Liver (tissue), 9 donors: Measurements from ENCODE around the gene TEX14. TPM values are rescaled to one million over a fixed set of nuclear protein-coding genes. Genes with fewer than 3 reads are reported as not detected.

ENCODE experiments used
- DNase-seq: peaks from one replicate; pipeline ENCODE4 v3.0.0-alpha.2; 2017; ENCODE audit warnings: low spot score
- H3K27ac ChIP-seq, 2 donors: one replicate each; pipeline ENCODE4 v1.7.0; 2013; ENCODE audit warnings: inconsistent platforms in 2 of 2, low read length in 2 of 2, control low read depth in 1 of 2, low read depth in 1 of 2, mild to moderate bottlenecking in 1 of 2
- H3K27me3 ChIP-seq, 4 donors: one replicate each; pipeline versions ENCODE4 v1.6.1 to v1.7.0; 2013; ENCODE audit warnings: low read length in 3 of 4, inconsistent platforms in 1 of 4, mild to moderate bottlenecking in 1 of 4, moderate library complexity in 1 of 4; ENCODE audit not compliant: control insufficient read depth in 4 of 4, insufficient read depth in 4 of 4
- H3K36me3 ChIP-seq, 4 donors: one replicate each; pipeline versions ENCODE4 v1.6.1 to v1.7.0; 2013; ENCODE audit warnings: low read length in 3 of 4, mild to moderate bottlenecking in 3 of 4, low read depth in 1 of 4, moderate library complexity in 1 of 4; ENCODE audit not compliant: control insufficient read depth in 4 of 4, insufficient read depth in 3 of 4
- H3K4me1 ChIP-seq, 4 donors: one replicate each; pipeline versions ENCODE4 v1.6.1 to v1.7.0; 2013; ENCODE audit warnings: low read length in 3 of 4, mild to moderate bottlenecking in 3 of 4, moderate library complexity in 1 of 4; ENCODE audit not compliant: control insufficient read depth in 4 of 4, insufficient read depth in 4 of 4
- H3K4me3 ChIP-seq, 3 donors: one replicate each; pipeline versions ENCODE4 v1.6.1 to v1.7.0; 2013; ENCODE audit warnings: low read length in 3 of 3, control low read depth in 1 of 3, low read depth in 1 of 3, mild to moderate bottlenecking in 1 of 3
- H3K9ac ChIP-seq, 2 donors: one replicate each; pipeline ENCODE4 v1.7.0; 2013; ENCODE audit warnings: low read length in 2 of 2, mild to moderate bottlenecking in 2 of 2, moderate library complexity in 2 of 2, control low read depth in 1 of 2, low read depth in 1 of 2
- H3K9me3 ChIP-seq, 4 donors: one replicate each; pipeline versions ENCODE4 v1.6.1 to v1.7.0; 2013; ENCODE audit warnings: low read length in 3 of 4; ENCODE audit not compliant: control insufficient read depth in 4 of 4
- EGR1 ChIP-seq, 2 donors: IDR thresholded peaks; 2 replicates each; pipeline ENCODE4 v1.6.1; 2016 to 2018; ENCODE audit warnings: antibody characterized with exemption in 2 of 2, low read depth in 2 of 2
- FOXA1 ChIP-seq: IDR thresholded peaks from 2 replicates; pipeline ENCODE4 v1.6.1; 2016; ENCODE audit warnings: antibody characterized with exemption
- GABPA ChIP-seq, 2 donors: IDR thresholded peaks in 1 of 2; conservative IDR thresholded peaks in 1 of 2; 2 replicates each; pipeline ENCODE4 v1.6.1; 2016; ENCODE audit warnings: antibody characterized with exemption in 2 of 2, mild to moderate bottlenecking in 1 of 2, moderate library complexity in 1 of 2
- HNF4A ChIP-seq, 2 donors: conservative IDR thresholded peaks; 2 replicates each; pipeline ENCODE4 v1.6.1; 2016; ENCODE audit warnings: antibody characterized with exemption in 2 of 2, mild to moderate bottlenecking in 2 of 2
- NR2F2 ChIP-seq: IDR thresholded peaks from 2 replicates; pipeline ENCODE4 v1.6.1; 2016; ENCODE audit warnings: antibody characterized with exemption
- RAD21 ChIP-seq, 2 donors: IDR thresholded peaks; 2 replicates each; pipeline ENCODE4 v1.6.1; 2016; ENCODE audit warnings: antibody characterized with exemption in 2 of 2, mild to moderate bottlenecking in 2 of 2
- RXRA ChIP-seq, 2 donors: IDR thresholded peaks; 2 replicates each; pipeline ENCODE4 v1.6.1; 2017 to 2018; ENCODE audit warnings: antibody characterized with exemption in 2 of 2, mild to moderate bottlenecking in 1 of 2
- SP1 ChIP-seq: IDR thresholded peaks from 2 replicates; pipeline ENCODE4 v1.6.1; 2018; ENCODE audit warnings: antibody characterized with exemption, mild to moderate bottlenecking
- TAF1 ChIP-seq: conservative IDR thresholded peaks from 2 replicates; pipeline ENCODE4 v1.6.1; 2016; ENCODE audit warnings: antibody characterized with exemption, mild to moderate bottlenecking
- ZBTB33 ChIP-seq: IDR thresholded peaks from 2 replicates; pipeline ENCODE4 v1.6.1; 2016; ENCODE audit warnings: antibody characterized with exemption
- WGBS: extraction: QIAGEN DNeasy Blood & Tissue Kit; methylation state at CpG from one replicate; pipeline ENCODE4 v1.1.7; 2013; 5-methylcytosine and 5-hydroxymethylcytosine counted together
- polyA plus RNA-seq, 2 donors: library from polyadenylated mRNA; stranded (reverse) in 1 of 2; unstranded in 1 of 2; fragments of 200-250 nt in 1 of 2; fragments of >200 nt in 1 of 2; fragmentation: Nextera tagmentation in 1 of 2; extraction: Ambion mirVana in 1 of 2; gene quantifications; one replicate each; pipeline versions ENCODE4 v1.2.1 to v1.2.3, GENCODE V29; 2013 to 2015
- total RNA-seq, 2 donors: library from RNA; depleted of rRNA; stranded (reverse); fragments of >200 nt; gene quantifications; one replicate each; pipeline ENCODE4 v1.2.3, GENCODE V29; 2014
- TF ChIP-seq, protein P1 (sequence below): IDR thresholded peaks from 2 replicates; pipeline ENCODE4 v1.6.1; 2016; ENCODE audit warnings: antibody characterized with exemption
- TF ChIP-seq, protein P2 (sequence below): IDR thresholded peaks from 2 replicates; pipeline ENCODE4 v1.6.1; 2016; ENCODE audit warnings: antibody characterized with exemption
- TF ChIP-seq, protein P3 (sequence below): fragments of 150-350 bp; IDR thresholded peaks from 2 replicates; pipeline ENCODE4 v1.5.1; 2017; ENCODE audit warnings: improper control_type of control experiment, low read depth, low read length; ENCODE audit not compliant: missing input control
- TF ChIP-seq, protein P4 (sequence below): IDR thresholded peaks from 2 replicates; pipeline ENCODE4 v1.6.1; 2016; ENCODE audit warnings: antibody characterized with exemption, mild to moderate bottlenecking
- donor health status: healthy.
- donor health status: healthy.
- donor health status: healthy.
- donor health status: healthy.
- donor health status: healthy.

The TEX14 gene
- total and polyA plus RNA-seq, 4 donors, result 0.01 to 0.17 (median 0.13) TPM

- TF ChIP-seq TAF1, result no peak
- TF ChIP-seq GABPA (IDR thresholded peaks at IDR 0.05 in 1 of 2, conservative IDR thresholded peaks at IDR 0.05 in 1 of 2), result no peak
- TF ChIP-seq RXRA (IDR thresholded peaks at IDR 0.05), result no peak
Measured at GRCh38 chr17:58568044-58568799, 123.6 kb downstream of the TEX14 start (continued).

- DNase-seq, result no peak
- 82% methylated on average over 8 of the region's 8 CpGs for WGBS
- no peaks in the 10 kb centered on the region for H3K9me3 ChIP-seq
- no peak overlapping the region for H3K4me3 ChIP-seq
- H3K36me3 ChIP-seq, result no peaks in the 10 kb centered on the region
- TF ChIP-seq NR2F2 (no peak), SP1 (no peak), HNF4A (conservative IDR thresholded peaks at IDR 0.05) (no peak), TAF1 (no peak), RXRA (IDR thresholded peaks at IDR 0.05) (no peak), ZBTB33 (no peak), RAD21 (IDR thresholded peaks at IDR 0.05) (no peak), GABPA (IDR thresholded peaks at IDR 0.05 in 1 of 2, conservative IDR thresholded peaks at IDR 0.05 in 1 of 2) (no peak), FOXA1 (no peak)
- TF ChIP-seq, protein P1, sequence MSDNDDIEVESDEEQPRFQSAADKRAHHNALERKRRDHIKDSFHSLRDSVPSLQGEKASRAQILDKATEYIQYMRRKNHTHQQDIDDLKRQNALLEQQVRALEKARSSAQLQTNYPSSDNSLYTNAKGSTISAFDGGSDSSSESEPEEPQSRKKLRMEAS, result no peak
- TF ChIP-seq, protein P2, sequence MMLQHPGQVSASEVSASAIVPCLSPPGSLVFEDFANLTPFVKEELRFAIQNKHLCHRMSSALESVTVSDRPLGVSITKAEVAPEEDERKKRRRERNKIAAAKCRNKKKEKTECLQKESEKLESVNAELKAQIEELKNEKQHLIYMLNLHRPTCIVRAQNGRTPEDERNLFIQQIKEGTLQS, result no peak
- TF ChIP-seq, protein P3, sequence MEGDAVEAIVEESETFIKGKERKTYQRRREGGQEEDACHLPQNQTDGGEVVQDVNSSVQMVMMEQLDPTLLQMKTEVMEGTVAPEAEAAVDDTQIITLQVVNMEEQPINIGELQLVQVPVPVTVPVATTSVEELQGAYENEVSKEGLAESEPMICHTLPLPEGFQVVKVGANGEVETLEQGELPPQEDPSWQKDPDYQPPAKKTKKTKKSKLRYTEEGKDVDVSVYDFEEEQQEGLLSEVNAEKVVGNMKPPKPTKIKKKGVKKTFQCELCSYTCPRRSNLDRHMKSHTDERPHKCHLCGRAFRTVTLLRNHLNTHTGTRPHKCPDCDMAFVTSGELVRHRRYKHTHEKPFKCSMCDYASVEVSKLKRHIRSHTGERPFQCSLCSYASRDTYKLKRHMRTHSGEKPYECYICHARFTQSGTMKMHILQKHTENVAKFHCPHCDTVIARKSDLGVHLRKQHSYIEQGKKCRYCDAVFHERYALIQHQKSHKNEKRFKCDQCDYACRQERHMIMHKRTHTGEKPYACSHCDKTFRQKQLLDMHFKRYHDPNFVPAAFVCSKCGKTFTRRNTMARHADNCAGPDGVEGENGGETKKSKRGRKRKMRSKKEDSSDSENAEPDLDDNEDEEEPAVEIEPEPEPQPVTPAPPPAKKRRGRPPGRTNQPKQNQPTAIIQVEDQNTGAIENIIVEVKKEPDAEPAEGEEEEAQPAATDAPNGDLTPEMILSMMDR, result no peak
- no peaks in the 10 kb centered on the region for H3K27me3 ChIP-seq
- H3K27ac ChIP-seq, result no peak overlapping the region
- no peaks in the 10 kb centered on the region for H3K4me1 ChIP-seq
- H3K9ac ChIP-seq, result no peak overlapping the region
Measured at GRCh38 chr17:58565389-58566311, 126.2 kb downstream of the TEX14 start.

DNA sequence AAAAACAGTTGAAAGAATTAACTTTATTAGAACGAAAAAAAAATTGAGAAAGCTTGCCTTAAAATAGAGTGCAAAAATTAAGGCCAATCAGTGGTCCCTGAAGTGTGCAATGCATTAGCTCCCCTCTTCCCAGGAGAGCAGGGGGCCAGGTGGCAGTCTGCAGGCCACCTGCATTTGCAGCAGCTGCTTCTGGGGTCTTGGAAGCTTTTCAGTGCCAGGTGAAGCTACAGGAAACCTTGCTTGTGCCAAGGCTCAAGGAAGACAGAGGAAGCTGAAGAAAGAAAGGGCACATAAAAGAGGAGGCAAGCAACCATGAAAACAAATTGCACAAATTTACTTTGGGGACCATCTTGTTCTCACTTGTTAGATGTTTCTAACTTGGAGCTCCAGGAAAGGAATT lies 126.9 kb downstream of the TEX14 start:
- WGBS, result 81% methylated on average over 1 of the region's 1 CpG
- no peak overlapping the region for H3K9ac ChIP-seq
- no peaks in the 10 kb centered on the region for H3K27me3 ChIP-seq
- no peak for DNase-seq
- no peak overlapping the region for H3K27ac ChIP-seq
- H3K4me3 ChIP-seq, result no peak overlapping the region
- no peaks in the 10 kb centered on the region for H3K36me3 ChIP-seq
- no peaks in the 10 kb centered on the region for H3K9me3 ChIP-seq
- H3K4me1 ChIP-seq, result no peaks in the 10 kb centered on the region
- TF ChIP-seq EGR1 (IDR thresholded peaks at IDR 0.05; ENCODE audit: low read depth in 2 of 2), result no peak
- TF ChIP-seq, protein P4, sequence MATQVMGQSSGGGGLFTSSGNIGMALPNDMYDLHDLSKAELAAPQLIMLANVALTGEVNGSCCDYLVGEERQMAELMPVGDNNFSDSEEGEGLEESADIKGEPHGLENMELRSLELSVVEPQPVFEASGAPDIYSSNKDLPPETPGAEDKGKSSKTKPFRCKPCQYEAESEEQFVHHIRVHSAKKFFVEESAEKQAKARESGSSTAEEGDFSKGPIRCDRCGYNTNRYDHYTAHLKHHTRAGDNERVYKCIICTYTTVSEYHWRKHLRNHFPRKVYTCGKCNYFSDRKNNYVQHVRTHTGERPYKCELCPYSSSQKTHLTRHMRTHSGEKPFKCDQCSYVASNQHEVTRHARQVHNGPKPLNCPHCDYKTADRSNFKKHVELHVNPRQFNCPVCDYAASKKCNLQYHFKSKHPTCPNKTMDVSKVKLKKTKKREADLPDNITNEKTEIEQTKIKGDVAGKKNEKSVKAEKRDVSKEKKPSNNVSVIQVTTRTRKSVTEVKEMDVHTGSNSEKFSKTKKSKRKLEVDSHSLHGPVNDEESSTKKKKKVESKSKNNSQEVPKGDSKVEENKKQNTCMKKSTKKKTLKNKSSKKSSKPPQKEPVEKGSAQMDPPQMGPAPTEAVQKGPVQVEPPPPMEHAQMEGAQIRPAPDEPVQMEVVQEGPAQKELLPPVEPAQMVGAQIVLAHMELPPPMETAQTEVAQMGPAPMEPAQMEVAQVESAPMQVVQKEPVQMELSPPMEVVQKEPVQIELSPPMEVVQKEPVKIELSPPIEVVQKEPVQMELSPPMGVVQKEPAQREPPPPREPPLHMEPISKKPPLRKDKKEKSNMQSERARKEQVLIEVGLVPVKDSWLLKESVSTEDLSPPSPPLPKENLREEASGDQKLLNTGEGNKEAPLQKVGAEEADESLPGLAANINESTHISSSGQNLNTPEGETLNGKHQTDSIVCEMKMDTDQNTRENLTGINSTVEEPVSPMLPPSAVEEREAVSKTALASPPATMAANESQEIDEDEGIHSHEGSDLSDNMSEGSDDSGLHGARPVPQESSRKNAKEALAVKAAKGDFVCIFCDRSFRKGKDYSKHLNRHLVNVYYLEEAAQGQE, result no peak
